ENCODE results near the gene SRRM5.
"Not testable (repeated sequence)": the region's sequence is repeated elsewhere in the genome, so short reads cannot be mapped to it uniquely, and the experiment has no call there.

Gene SRRM5

DNA sequence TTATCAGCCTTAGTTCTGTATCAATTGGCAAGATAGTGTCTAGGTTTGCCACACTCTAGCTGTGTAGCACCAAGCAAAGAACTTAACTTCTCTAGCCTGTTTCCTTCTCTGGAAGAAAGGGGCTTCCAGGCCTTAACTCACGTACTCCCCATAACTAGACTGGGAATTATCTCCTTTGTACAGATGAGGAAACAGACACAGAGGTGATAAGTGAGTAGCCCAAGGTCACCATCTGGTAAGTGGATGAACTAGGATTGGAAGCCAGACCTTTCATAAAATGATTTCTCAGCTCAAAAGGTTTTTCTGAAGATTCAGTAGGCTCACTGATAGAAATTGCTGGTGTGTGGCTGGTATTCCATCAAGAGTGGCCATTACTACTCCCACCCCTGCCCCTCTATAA is 4.4 kb downstream of the SRRM5 start:
- no peak for DNase-seq (ENCODE audit: low read depth in 2 of 2)

DNA sequence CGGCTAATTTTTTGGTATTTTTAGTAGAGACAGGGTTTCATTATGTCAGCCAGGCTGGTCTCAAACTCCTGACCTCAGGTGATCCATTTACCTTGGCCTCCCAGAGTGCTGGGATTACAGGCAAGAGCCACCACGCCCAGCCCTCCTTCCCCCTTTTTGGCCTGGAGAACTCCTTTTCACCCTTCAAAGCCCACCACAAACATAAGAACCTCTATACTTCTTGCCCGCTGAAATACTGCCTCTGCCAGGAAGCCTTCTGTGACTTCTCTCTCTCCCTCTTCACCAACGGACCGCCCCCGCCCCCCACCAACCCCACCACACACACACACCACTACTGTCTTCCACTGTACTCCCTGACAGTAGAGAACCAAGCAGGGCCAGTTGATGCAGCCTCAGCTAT is 5.1 kb downstream of the SRRM5 start:
- DNase-seq (ENCODE audit: low read depth in 2 of 2), result no peak

DNA sequence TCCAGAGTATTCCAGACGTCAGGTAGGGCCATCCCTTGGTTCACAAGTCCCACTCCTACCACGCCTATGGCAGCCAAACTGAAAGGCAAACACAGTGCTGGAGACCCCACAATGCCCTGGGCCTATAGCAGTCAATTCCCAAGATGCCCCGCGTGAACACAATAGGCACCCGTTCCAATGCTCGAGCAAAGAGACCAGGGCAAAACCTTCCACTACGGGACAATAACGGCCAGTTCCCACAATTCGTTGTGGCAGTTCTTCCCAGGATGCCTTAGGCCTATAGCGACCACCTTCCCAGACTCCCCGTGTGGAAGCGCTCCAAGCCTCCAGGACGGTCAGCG is 7.0 kb downstream of the SRRM5 start:
- DNase-seq (ENCODE audit: low read depth in 2 of 2), result no peak

GRCh38 chr19:43619262-43620060 is 7.6 kb downstream of the SRRM5 start, which contains the start of gene ZNF428:
ZNF428 (minus strand) TSS chr19:43619629; CDS start chr19:43614304, 5,325 bp downstream.
- DNase-seq (ENCODE audit: low read depth in 2 of 2), result peak; percentile 78 to 81

GRCh38 chr19:43620061-43621001 is 8.4 kb downstream of the SRRM5 start:
- DNase-seq (ENCODE audit: low read depth in 2 of 2), result peak in 1 of 2 donors; percentile 66

GRCh38 chr19:43622070-43622469 is 10.2 kb downstream of the SRRM5 start:
- no peak for DNase-seq (ENCODE audit: low read depth in 2 of 2)

DNA sequence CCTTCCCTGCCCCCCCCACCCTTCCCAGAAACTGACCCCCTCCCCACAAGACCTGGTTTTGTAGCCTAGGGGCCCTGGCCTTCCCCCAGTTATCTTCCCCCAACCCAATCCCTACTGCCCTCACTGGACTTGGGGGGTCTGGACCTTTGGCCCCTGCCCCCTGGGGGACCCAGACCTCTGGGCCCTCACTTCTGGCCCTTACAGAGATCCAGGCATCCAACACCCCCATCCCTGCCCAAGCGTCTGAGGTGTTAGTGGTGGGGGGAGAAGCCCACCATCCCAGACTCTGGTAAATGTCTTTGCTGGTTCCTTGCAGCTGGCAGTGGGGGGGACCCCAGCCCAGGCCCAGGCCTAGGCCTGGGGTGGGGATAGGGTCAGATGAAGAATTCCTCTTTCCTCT is 11.1 kb downstream of the SRRM5 start:
- DNase-seq (ENCODE audit: low read depth in 2 of 2), result no peak

DNA sequence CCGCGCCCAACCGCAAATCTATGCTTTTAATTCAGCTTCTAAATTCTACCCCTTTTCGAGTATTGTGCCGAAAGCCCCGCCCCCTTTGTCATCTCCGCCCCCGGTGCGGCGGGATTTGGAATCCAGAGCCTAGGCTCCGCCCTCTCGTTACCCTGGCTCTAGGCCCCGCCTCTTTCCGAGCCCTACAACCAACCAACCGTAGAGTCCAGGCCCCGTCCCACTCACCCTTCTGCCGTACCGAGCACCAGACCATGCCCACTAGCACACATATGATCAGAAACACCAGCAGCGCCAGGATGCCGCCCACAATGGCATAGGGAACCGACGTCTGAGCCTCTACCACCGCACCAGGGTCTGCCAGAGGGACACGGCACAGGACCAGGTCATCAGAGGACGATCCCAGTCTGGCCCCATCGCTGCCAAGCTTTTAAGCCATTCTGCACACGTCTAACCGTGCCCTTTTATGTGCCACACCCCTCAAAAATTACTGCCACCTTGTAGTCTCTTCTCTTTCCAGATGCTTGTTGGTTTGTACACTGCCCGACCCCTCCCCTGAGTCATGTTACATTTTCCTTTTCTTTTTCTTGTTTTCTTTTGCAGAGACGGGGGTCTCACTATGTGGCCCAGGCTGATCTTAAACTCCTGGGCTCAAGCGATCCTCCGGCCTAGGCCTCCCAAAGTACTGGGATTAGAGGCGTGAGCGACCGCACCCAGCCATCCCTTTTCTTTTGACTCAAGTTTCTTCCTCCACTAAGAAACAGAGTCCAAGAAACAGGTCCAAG is 12.2 kb downstream of the SRRM5 start:
- no peak for DNase-seq (ENCODE audit: low read depth in 2 of 2)

GRCh38 chr19:43624933-43625332 is 13.0 kb downstream of the SRRM5 start:
- DNase-seq (ENCODE audit: low read depth in 2 of 2), result peak; percentile 55 to 76

- no peak for DNase-seq (ENCODE audit: low read depth in 2 of 2)
Measured at GRCh38 chr19:43625918-43626579, 14.2 kb downstream of the SRRM5 start.

GRCh38 chr19:43626838-43627237 is 14.9 kb downstream of the SRRM5 start:
- no peak for DNase-seq (ENCODE audit: low read depth in 2 of 2)

GRCh38 chr19:43628646-43629326 is 16.9 kb downstream of the SRRM5 start:
- DNase-seq (ENCODE audit: low read depth in 2 of 2), result no peak

- no peak for DNase-seq (ENCODE audit: low read depth in 2 of 2)
Measured at GRCh38 chr19:43631491-43631890, 19.6 kb downstream of the SRRM5 start.

DNA sequence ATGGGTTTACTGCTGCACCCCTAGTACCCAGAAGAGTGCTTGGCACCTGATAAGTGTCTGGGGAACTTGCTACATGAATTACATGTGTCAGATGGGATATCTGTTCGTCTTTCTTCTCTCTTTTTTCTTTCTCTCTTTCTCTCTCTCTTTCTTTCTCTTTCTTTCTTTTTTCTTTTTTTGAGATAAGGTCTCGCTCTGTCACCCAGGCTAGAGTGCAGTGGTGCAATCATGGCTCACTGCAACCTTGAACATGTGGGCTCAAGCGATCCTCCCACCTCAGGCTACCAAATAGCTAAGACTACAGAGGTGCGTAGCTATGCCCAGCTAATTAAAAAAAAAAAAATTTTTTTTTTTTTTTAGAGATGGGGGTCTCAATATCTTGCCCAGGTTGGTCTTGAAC is 21.6 kb downstream of the SRRM5 start:
- DNase-seq (ENCODE audit: low read depth in 2 of 2), result no peak

- DNase-seq (ENCODE audit: low read depth in 2 of 2), result no peak
Measured at GRCh38 chr19:43634068-43634467, 22.2 kb downstream of the SRRM5 start.

GRCh38 chr19:43634506-43634871 is 22.6 kb downstream of the SRRM5 start:
- DNase-seq (ENCODE audit: low read depth in 2 of 2), result no peak

GRCh38 chr19:43634872-43635560 is 23.1 kb downstream of the SRRM5 start:
- DNase-seq (ENCODE audit: low read depth in 2 of 2), result no peak

DNA sequence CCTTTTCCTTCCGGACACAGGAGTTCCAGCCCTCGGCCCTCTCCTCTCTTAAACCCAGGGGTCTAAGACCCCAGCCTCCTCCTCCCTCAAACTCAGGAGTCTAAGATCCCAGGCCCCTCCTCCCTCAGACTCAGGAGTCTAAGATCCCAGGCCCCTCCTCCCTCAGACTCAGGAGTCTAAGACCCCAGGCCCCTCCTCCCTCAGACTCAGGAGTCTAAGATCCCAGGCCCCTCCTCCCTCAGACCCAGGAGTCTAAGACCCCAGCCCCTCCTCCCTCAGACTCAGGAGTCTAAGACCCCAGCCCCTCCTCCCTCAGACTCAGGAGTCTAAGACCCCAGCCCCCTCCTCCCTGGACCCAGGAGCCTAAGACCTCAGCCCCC is 23.7 kb downstream of the SRRM5 start:
- not testable (repeated sequence) for DNase-seq (ENCODE audit: low read depth in 2 of 2)

DNA sequence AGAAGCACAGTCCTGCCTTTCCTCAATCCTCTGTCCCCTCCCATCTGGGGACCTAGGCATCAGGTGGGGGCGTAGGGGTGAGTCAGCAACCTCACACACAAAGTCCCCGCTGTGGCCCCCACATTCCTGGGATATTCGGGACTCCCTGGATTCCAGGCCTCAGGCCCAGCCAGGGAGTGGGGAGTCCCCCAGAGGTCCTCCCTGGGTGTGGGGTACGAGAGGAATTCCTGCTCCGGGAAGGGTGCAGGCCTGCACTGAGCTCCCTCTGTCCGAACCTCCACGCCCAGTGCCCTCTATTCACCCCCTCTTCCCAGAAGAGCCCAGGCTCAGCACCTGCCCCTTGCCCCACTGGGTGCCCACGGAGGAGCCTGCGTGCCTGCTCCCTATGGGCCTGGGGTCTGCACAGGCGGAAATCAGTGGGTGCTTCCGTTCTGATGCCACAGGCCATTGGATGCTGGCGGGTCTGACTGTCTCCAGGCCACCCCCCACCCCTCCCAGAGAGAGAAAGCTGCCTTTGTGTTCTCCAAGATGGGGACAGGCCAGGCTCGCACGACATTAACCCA is 24.3 kb downstream of the SRRM5 start:
- DNase-seq (ENCODE audit: low read depth in 2 of 2), result no peak

All from stimulated activated CD8-positive, alpha-beta memory T cell treated with anti-CD3 and anti-CD28 coated beads, Interleukin-15, amount 100 ng/mL, for 4 hours (primary cell).